Spinal cord (tissue), 4 donors: Measurements from ENCODE around the gene MAD2L1BP. TPM values are rescaled to one million over a fixed set of nuclear protein-coding genes. Genes with fewer than 3 reads are reported as not detected.

Experiments
- polyA plus RNA-seq, 2 donors: library from polyadenylated mRNA; unstranded; fragments of 120-200 nt; gene quantifications; one replicate each; pipeline ENCODE4 v1.2.1, GENCODE V29; 2013; ENCODE audit not compliant: insufficient read length in 2 of 2
- total RNA-seq, 2 donors: library from RNA; depleted of rRNA in 1 of 2; stranded (reverse); fragments of 120-200 nt in 1 of 2; fragments of >200 nt in 1 of 2; gene quantifications; one replicate each; pipeline versions ENCODE4 v1.2.3 to v1.2.4, GENCODE V29; 2013 to 2014

Gene MAD2L1BP
- total and polyA plus RNA-seq, 4 donors: 14.6 to 28.9 (median 26.9) TPM

Other genes with a start within 250 kb of the MAD2L1BP start
- 10 to 100 TPM; 15.8 to 25.2 TPM for gene ABCC10, start 208.3 kb upstream of the MAD2L1BP start, total RNA-seq
- gene ABCC10, start 208.3 kb upstream of the MAD2L1BP start, polyA plus RNA-seq: 10 to 100 TPM; 36.0 to 55.8 TPM
- gene DLK2, start 180.3 kb upstream of the MAD2L1BP start, total RNA-seq: 1 to 10 TPM; 3.5 to 4.1 TPM
- 10 to 100 TPM; 13.6 to 14.5 TPM for gene DLK2, start 180.3 kb upstream of the MAD2L1BP start, polyA plus RNA-seq
- gene TJAP1, start 158.3 kb upstream of the MAD2L1BP start, total RNA-seq: 10 to 100 TPM in 1 of 2 donors, 1 to 10 TPM in 1; 8.8 to 18.2 TPM
- gene TJAP1, start 158.3 kb upstream of the MAD2L1BP start, polyA plus RNA-seq: 10 to 100 TPM; 33.9 to 46.4 TPM
- gene LRRC73, start 125.5 kb upstream of the MAD2L1BP start, total RNA-seq: 1 to 10 TPM; 1.8 to 3.2 TPM
- 10 to 100 TPM in 1 of 2 donors, 1 to 10 TPM in 1; 8.2 to 10.5 TPM for gene LRRC73, start 125.5 kb upstream of the MAD2L1BP start, polyA plus RNA-seq
- 100 to 1,000 TPM in 1 of 2 donors, 10 to 100 TPM in 1; 54.7 to 106 TPM for gene YIPF3, start 118.9 kb upstream of the MAD2L1BP start, total RNA-seq
- gene YIPF3, start 118.9 kb upstream of the MAD2L1BP start, polyA plus RNA-seq: 100 to 1,000 TPM; 125 to 140 TPM
- gene POLR1C, start 118.8 kb upstream of the MAD2L1BP start, total RNA-seq: 10 to 100 TPM; 22.6 to 28.9 TPM
- gene POLR1C, start 118.8 kb upstream of the MAD2L1BP start, polyA plus RNA-seq: 10 to 100 TPM; 31.7 to 34.4 TPM
- gene XPO5, start 59.8 kb upstream of the MAD2L1BP start, total RNA-seq: 10 to 100 TPM; 27.4 to 34.7 TPM
- 10 to 100 TPM; 46.2 to 48.9 TPM for gene XPO5, start 59.8 kb upstream of the MAD2L1BP start, polyA plus RNA-seq
- 10 to 100 TPM; 10.5 to 13.3 TPM for gene POLH, start 59.7 kb upstream of the MAD2L1BP start, total RNA-seq
- gene POLH, start 59.7 kb upstream of the MAD2L1BP start, polyA plus RNA-seq: 10 to 100 TPM in 1 of 2 donors, 1 to 10 TPM in 1; 9.5 to 18.0 TPM
- gene GTPBP2, start 6.6 kb upstream of the MAD2L1BP start, total RNA-seq: 10 to 100 TPM; 26.2 to 46.6 TPM
- gene GTPBP2, start 6.6 kb upstream of the MAD2L1BP start, polyA plus RNA-seq: 10 to 100 TPM; 41.2 to 62.9 TPM
- 1 to 10 TPM; 1.6 to 4.7 TPM for gene RSPH9, start 9.2 kb downstream of the MAD2L1BP start, total RNA-seq
- 1 to 10 TPM; 6.4 to 7.1 TPM for gene RSPH9, start 9.2 kb downstream of the MAD2L1BP start, polyA plus RNA-seq
- gene MRPS18A, start 52.0 kb downstream of the MAD2L1BP start, total RNA-seq: 10 to 100 TPM; 24.1 to 56.6 TPM
- 10 to 100 TPM; 31.1 to 34.1 TPM for gene MRPS18A, start 52.0 kb downstream of the MAD2L1BP start, polyA plus RNA-seq
- 10 to 100 TPM; 45.8 to 74.3 TPM for gene VEGFA, start 134.4 kb downstream of the MAD2L1BP start, total RNA-seq
- 10 to 100 TPM; 49.9 to 73.7 TPM for gene VEGFA, start 134.4 kb downstream of the MAD2L1BP start, polyA plus RNA-seq